Loucy (cell line): ENCODE results near the gene SYNE2.

Experiments used
- CTCF ChIP-seq: fragments of 200-600 bp; sonication (generic); conservative IDR thresholded peaks from 2 replicates; pipeline ENCODE4 v1.5.1; 2014; ENCODE audit warnings: mild to moderate bottlenecking, antibody characterized with exemption, low read length
- EZH2phosphoT487 ChIP-seq: fragments of 200-600 bp; IDR thresholded peaks from 2 replicates; pipeline ENCODE4 v1.6.1; 2018; ENCODE audit warnings: antibody characterized with exemption, mild to moderate bottlenecking, moderate library complexity, borderline replicate concordance

- no peak for TF ChIP-seq CTCF
- TF ChIP-seq EZH2phosphoT487 = no peak
These were observed 333.7 kb downstream of the SYNE2 start for GRCh38 chr14:64186231-64187129.
